Measurements from ENCODE around the gene MPPE1. TPM values are rescaled to one million over a fixed set of nuclear protein-coding genes. Genes with fewer than 3 reads are reported as not detected.

MPPE1 gene
- total and polyA plus RNA-seq, 9 donors: 19.9 to 38.0 (median 25.5) TPM

DNA sequence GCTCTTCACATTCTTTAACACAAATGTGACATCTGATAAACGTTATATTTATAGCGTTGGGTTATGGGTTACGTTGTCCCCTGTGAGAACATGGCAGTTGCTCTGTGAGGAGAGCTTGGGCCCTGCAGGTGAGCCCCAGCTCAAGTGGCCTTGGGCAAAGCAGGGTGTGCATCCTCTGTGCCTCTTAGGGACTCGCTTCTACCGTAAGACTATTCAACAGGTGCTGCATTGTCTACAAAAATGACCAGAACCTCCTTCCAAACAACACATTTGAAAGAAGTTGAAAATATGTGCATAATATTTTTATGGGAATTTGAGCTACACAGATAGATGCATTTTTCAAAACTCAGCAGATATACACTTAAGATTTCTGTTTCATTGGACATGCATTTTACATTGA is 73.3 kb downstream of the MPPE1 start:
- DNase-seq: no peak

More for the DNA sequence above, 73.3 kb downstream of the MPPE1 start:
- peaks cover 3% of the 10 kb centered on the region for H3K4me1 ChIP-seq (ENCODE audit: insufficient read depth)
- H3K27me3 ChIP-seq: no peaks in the 10 kb centered on the region
- no peak for TF ChIP-seq POLR2A (IDR thresholded peaks at IDR 0.05)
- no peak for TF ChIP-seq EP300 (IDR thresholded peaks at IDR 0.05)
- TF ChIP-seq, protein P1, sequence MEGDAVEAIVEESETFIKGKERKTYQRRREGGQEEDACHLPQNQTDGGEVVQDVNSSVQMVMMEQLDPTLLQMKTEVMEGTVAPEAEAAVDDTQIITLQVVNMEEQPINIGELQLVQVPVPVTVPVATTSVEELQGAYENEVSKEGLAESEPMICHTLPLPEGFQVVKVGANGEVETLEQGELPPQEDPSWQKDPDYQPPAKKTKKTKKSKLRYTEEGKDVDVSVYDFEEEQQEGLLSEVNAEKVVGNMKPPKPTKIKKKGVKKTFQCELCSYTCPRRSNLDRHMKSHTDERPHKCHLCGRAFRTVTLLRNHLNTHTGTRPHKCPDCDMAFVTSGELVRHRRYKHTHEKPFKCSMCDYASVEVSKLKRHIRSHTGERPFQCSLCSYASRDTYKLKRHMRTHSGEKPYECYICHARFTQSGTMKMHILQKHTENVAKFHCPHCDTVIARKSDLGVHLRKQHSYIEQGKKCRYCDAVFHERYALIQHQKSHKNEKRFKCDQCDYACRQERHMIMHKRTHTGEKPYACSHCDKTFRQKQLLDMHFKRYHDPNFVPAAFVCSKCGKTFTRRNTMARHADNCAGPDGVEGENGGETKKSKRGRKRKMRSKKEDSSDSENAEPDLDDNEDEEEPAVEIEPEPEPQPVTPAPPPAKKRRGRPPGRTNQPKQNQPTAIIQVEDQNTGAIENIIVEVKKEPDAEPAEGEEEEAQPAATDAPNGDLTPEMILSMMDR (IDR thresholded peaks at IDR 0.05): no peak
- H3K9me3 ChIP-seq: no peaks in the 10 kb centered on the region
- WGBS, 3 donors: 79 to 82% (median 80%) methylated on average over 5 of the region's 5 CpGs
- H3K27ac ChIP-seq: no peak overlapping the region
- intact Hi-C loops (cut with DNase I): no loop called here
- no peak overlapping the region for H3K4me3 ChIP-seq
- H3K36me3 ChIP-seq: no peaks in the 10 kb centered on the region

Other genes with a start within 250 kb of the MPPE1 start
- gene GNAL, start 219.1 kb downstream of the MPPE1 start, total RNA-seq: 1 to 10 TPM; 2.6 to 5.5 (median 3.4) TPM
- 10 to 100 TPM in 1 of 2 donors, 1 to 10 TPM in 1; 1.6 to 15.4 TPM for gene GNAL, start 219.1 kb downstream of the MPPE1 start, polyA plus RNA-seq
- gene CHMP1B, start 56.9 kb downstream of the MPPE1 start, total RNA-seq: 10 to 100 TPM; 21.8 to 58.0 (median 33.0) TPM
- gene CHMP1B, start 56.9 kb downstream of the MPPE1 start, polyA plus RNA-seq: 10 to 100 TPM; 31.9 to 32.8 TPM
- gene IMPA2, start 73.2 kb upstream of the MPPE1 start, total RNA-seq: 10 to 100 TPM; 16.8 to 33.5 (median 25.2) TPM
- 10 to 100 TPM; 15.4 to 21.1 TPM for gene IMPA2, start 73.2 kb upstream of the MPPE1 start, polyA plus RNA-seq
- not detected for gene ANKRD62, start 185.5 kb upstream of the MPPE1 start, total RNA-seq
- not detected for gene ANKRD62, start 185.5 kb upstream of the MPPE1 start, polyA plus RNA-seq